CD4-positive, CD25-positive, alpha-beta regulatory T cell (primary cell): Measurements from ENCODE around the gene NIP7. TPM values are rescaled to one million over a fixed set of nuclear protein-coding genes. Genes with fewer than 3 reads are reported as not detected.

ENCODE experiments used
- ATAC-seq, 2 donors: fragments of 150-1000 bp; cut with Tn5 transposase; one replicate each; pipeline ENCODE4 v1.10.0; 2021; ENCODE audit warnings: low read depth in 2 of 2, moderate number of reproducible peaks in 2 of 2, moderate library complexity in 1 of 2
- DNase-seq, 3 donors: peaks; one replicate each; pipeline versions ENCODE4 v3.0.0 to v3.0.0-alpha.2; 2012 to 2022; ENCODE audit warnings: mixed read lengths in 1 of 3
- H3K27ac ChIP-seq: one replicate; pipeline ENCODE4 v1.7.0; 2013; ENCODE audit warnings: mild to moderate bottlenecking, low read length; ENCODE audit not compliant: insufficient read depth, poor library complexity, severe bottlenecking
- H3K27me3 ChIP-seq: one replicate; pipeline ENCODE4 v1.7.0; 2013; ENCODE audit warnings: low read length; ENCODE audit not compliant: control insufficient read depth, insufficient read depth
- H3K36me3 ChIP-seq: one replicate; pipeline ENCODE4 v1.7.0; 2013; ENCODE audit warnings: mild to moderate bottlenecking, low read length, moderate library complexity; ENCODE audit not compliant: control insufficient read depth, insufficient read depth
- H3K4me1 ChIP-seq: 2 replicates; pipeline ENCODE4 v1.7.0; 2013; ENCODE audit warnings: mild to moderate bottlenecking, low read length; ENCODE audit not compliant: insufficient read depth, control insufficient read depth, poor library complexity, severe bottlenecking
- H3K4me3 ChIP-seq: one replicate; pipeline ENCODE4 v1.7.0; 2013; ENCODE audit warnings: low read depth, mild to moderate bottlenecking, low read length, moderate library complexity
- H3K9me3 ChIP-seq, 2 experiments: 1 replicate in 1 of 2; 2 replicates in 1 of 2; pipeline ENCODE4 v1.7.0; 2013; ENCODE audit warnings: low read length in 2 of 2, mild to moderate bottlenecking in 1 of 2, moderate library complexity in 1 of 2; ENCODE audit not compliant: control insufficient read depth in 2 of 2
- H3K27ac Mint-ChIP-seq, 3 donors: one replicate each; pipeline ENCODE4 v1.8.0; 2020 to 2022; ENCODE audit warnings: mild to moderate bottlenecking in 3 of 3, mixed read lengths in 3 of 3, moderate library complexity in 2 of 3
- H3K27me3 Mint-ChIP-seq: one replicate; pipeline ENCODE4 v1.8.0; 2022; ENCODE audit warnings: mild to moderate bottlenecking, mixed read lengths
- H3K36me3 Mint-ChIP-seq: one replicate; pipeline ENCODE4 v1.8.0; 2020; ENCODE audit warnings: mixed read lengths
- H3K4me1 Mint-ChIP-seq, 4 donors: one replicate each; pipeline ENCODE4 v1.8.0; 2020 to 2022; ENCODE audit warnings: mixed read lengths in 4 of 4, mild to moderate bottlenecking in 1 of 4
- H3K4me3 Mint-ChIP-seq, 4 donors: one replicate each; pipeline ENCODE4 v1.8.0; 2020 to 2022; ENCODE audit warnings: mild to moderate bottlenecking in 4 of 4, mixed read lengths in 4 of 4, moderate library complexity in 3 of 4
- H3K9me3 Mint-ChIP-seq, 7 donors: one replicate each; pipeline ENCODE4 v1.8.0; 2020 to 2022; ENCODE audit warnings: mixed read lengths in 7 of 7, mild to moderate bottlenecking in 3 of 7, moderate library complexity in 2 of 7
- polyA plus RNA-seq, 4 donors: library from polyadenylated mRNA; unstranded; fragments of 300-500 nt; fragmentation: Illumina TruSeq; gene quantifications; one replicate each; pipeline ENCODE4 v1.2.3, GENCODE V29; 2021
- total RNA-seq: library from RNA; stranded (reverse); gene quantifications from one replicate; pipeline ENCODE4 v1.2.3, GENCODE V29; 2022

Gene NIP7
- total and polyA plus RNA-seq, 5 donors from 2014 or later: 22.2 to 31.4 (median 24.3) TPM

DNA sequence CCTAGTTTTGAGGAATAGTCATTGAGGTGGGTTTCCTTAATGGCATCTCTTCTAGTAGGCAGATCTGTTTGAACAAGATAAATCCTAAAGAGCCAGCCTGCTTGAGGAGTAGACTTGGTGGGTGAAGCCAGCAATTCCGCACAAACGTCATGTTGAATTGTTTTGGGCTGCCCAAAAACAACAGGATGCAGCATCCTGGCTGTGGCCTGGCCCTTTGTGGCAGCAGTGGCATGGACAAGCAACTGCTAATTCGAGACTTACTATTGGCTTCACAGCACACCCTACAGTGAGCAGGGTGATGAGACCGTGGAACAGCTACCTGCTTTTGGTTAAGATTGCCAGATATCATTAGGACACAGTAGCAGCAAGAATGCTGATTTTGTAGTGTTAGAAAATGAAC lies 37.7 kb upstream of the NIP7 start:
- H3K27me3 ChIP-seq: no peaks in the 10 kb centered on the region
- Mint-ChIP-seq H3K4me3 (no peak overlapping the region), H3K9me3 (no peaks in the 10 kb centered on the region), H3K27ac (no peak overlapping the region), H3K4me1 (peaks cover 0 to 4% (median 0%) of the 10 kb centered on the region in 4 donors), H3K27me3 (no peaks in the 10 kb centered on the region), H3K36me3 (peaks cover 18% of the 10 kb centered on the region)
- H3K9me3 ChIP-seq: no peaks in the 10 kb centered on the region
- ATAC-seq (no peak), DNase-seq (no peak)
- H3K4me1 ChIP-seq: no peaks in the 10 kb centered on the region
- no peak overlapping the region for H3K4me3 ChIP-seq
- H3K27ac ChIP-seq: no peak overlapping the region
- H3K36me3 ChIP-seq: peaks cover 16% of the 10 kb centered on the region

DNA sequence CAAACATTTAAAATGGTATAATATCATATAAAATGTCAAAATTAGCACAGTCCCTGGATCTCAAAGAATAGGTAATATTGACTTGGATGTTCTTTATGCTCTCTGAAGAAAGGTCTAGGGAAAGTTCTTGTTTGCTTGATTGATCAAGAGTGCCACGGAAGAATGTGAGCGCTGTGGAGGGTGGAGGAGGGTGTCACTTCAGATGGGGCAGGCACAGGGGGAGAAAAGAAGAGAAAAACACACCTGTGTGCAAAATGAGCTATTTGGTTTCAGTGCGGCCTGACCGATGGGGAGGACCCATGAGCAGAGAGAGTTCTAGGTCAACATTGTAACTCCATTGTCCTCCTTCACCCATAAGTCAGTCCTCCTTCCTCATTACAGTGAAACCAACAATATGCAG lies 37.3 kb upstream of the NIP7 start:
- Histone ChIP-seq H3K9me3 (no peaks in the 10 kb centered on the region), H3K27me3 (no peaks in the 10 kb centered on the region), H3K4me3 (no peak overlapping the region), H3K27ac (no peak overlapping the region), H3K36me3 (peaks cover 16% of the 10 kb centered on the region), H3K4me1 (no peaks in the 10 kb centered on the region)
- no peak for DNase-seq
- Mint-ChIP-seq H3K9me3 (no peaks in the 10 kb centered on the region), H3K27ac (no peak overlapping the region), H3K36me3 (peaks cover 18% of the 10 kb centered on the region), H3K4me1 (peaks cover 0 to 5% (median 0%) of the 10 kb centered on the region in 4 donors), H3K4me3 (no peak overlapping the region), H3K27me3 (no peaks in the 10 kb centered on the region)
- no peak for ATAC-seq

DNA sequence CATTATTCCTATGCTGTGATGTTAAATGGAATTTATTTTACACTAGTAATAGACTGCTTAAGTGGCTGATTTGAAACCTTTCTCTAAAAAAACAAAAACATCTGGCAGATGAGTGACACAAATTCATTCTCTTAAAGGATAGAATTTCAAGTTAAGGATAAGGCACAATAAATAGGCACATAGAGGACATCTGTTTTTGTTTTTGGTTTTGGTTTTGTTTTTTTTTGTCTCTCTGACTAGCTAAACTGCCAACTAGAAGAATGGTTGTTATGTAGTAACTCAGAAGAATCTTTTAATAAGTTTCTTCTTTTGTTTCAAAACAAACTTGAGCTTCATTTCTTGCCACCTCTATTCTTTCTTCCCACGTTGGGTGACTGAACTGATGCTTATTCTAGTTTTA lies 33.5 kb upstream of the NIP7 start:
- Histone ChIP-seq H3K27ac (no peak overlapping the region), H3K36me3 (peaks cover 5% of the 10 kb centered on the region), H3K4me1 (peaks cover 6% of the 10 kb centered on the region), H3K9me3 (no peaks in the 10 kb centered on the region), H3K27me3 (no peaks in the 10 kb centered on the region), H3K4me3 (no peak overlapping the region)
- peaks cover 14% of the 10 kb centered on the region for H3K36me3 Mint-ChIP-seq
- DNase-seq (no peak), ATAC-seq (no peak)
- H3K27me3 Mint-ChIP-seq: no peaks in the 10 kb centered on the region
- no peak overlapping the region for H3K4me3 Mint-ChIP-seq
- peaks cover 3 to 10% (median 6%) of the 10 kb centered on the region in 4 donors for H3K4me1 Mint-ChIP-seq
- no peaks in the 10 kb centered on the region for H3K9me3 Mint-ChIP-seq
- peak overlapping the region in 1 of 3 donors; percentile 5 for H3K27ac Mint-ChIP-seq

DNA sequence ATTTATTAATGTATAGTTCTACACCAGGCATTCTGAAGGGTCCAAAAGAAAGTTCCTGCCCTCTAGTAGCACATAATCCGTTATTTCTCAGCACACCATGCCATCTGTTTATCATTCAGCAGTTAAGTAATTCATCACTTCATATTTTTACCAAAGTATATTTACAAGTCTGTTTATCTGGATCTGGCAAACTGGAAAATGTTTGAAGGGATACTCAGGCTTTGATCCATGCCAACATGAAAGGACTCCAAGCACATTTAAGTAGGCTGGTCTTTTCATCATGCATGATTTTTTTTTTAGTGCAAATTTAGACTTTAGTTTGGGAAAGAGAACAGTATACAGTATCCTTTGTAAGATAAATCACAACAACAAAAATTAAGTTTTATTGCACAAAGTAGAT lies 32.5 kb upstream of the NIP7 start:
- no peak for DNase-seq
- Histone ChIP-seq H3K27me3 (no peaks in the 10 kb centered on the region), H3K4me3 (no peak overlapping the region), H3K27ac (no peak overlapping the region), H3K4me1 (peaks cover 11% of the 10 kb centered on the region), H3K9me3 (no peaks in the 10 kb centered on the region), H3K36me3 (no peaks in the 10 kb centered on the region)
- peaks cover 10% of the 10 kb centered on the region for H3K36me3 Mint-ChIP-seq
- peaks cover 6 to 13% (median 8%) of the 10 kb centered on the region in 4 donors for H3K4me1 Mint-ChIP-seq
- H3K4me3 Mint-ChIP-seq: peak overlapping the region in 2 of 4 donors; percentile 4 to 17
- no peak for ATAC-seq
- H3K27me3 Mint-ChIP-seq: no peaks in the 10 kb centered on the region
- H3K27ac Mint-ChIP-seq: no peak overlapping the region
- peaks cover 0 to 2% (median 0%) of the 10 kb centered on the region in 7 donors for H3K9me3 Mint-ChIP-seq

DNA sequence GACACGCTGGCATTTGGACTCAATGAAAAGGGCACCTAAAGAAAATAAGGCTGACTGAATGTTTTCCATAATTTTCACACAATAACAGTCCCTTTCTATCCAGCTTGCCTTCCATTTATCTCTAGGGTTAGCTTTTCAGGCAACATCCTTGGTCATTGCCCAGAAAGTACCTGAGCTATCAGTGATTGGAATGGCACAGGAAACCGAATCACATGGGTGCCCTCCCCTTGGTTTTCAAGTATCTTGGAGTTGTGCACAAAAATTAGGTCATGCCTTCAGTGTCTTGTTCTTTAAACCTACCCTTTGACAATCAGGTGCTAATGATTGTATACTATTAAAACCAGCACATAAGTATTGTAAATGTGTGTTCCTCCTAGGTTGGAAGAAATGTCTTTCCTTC lies 31.7 kb upstream of the NIP7 start:
- Histone ChIP-seq H3K4me1 (peaks cover 18% of the 10 kb centered on the region), H3K27me3 (no peaks in the 10 kb centered on the region), H3K9me3 (no peaks in the 10 kb centered on the region), H3K27ac (no peak overlapping the region), H3K36me3 (no peaks in the 10 kb centered on the region), H3K4me3 (no peak overlapping the region)
- Mint-ChIP-seq H3K4me3 (no peak overlapping the region), H3K9me3 (peaks cover 0 to 2% (median 0%) of the 10 kb centered on the region in 7 donors), H3K27ac (no peak overlapping the region), H3K4me1 (peaks cover 8 to 19% (median 10%) of the 10 kb centered on the region in 4 donors), H3K27me3 (no peaks in the 10 kb centered on the region), H3K36me3 (peaks cover 10% of the 10 kb centered on the region)
- ATAC-seq: no peak
- DNase-seq: no peak

DNA sequence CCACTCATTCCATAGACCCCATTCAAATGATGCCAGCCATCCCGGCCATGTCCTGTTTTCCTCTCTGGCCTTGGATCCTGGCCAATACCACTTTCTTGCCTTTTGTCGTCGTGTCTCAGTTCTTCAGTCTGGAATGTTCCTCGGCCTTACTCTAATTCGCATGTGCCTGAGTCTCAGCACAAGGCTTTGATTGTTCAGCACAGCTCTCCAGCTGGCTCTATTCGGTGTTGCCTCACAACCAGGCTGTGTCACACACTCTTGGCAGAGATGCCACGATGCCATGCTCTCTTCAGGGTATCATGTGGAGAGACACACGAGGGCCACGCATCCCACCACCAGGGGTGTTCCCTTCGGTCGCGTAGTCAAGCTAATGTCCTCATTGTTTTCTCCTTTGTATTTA lies 30.3 kb upstream of the NIP7 start:
- Histone ChIP-seq H3K4me3 (no peak overlapping the region), H3K36me3 (peaks cover 4% of the 10 kb centered on the region), H3K4me1 (peaks cover 23% of the 10 kb centered on the region), H3K27ac (no peak overlapping the region), H3K27me3 (no peaks in the 10 kb centered on the region), H3K9me3 (no peaks in the 10 kb centered on the region)
- peak overlapping the region in 1 of 3 donors; percentile 93 for H3K27ac Mint-ChIP-seq
- H3K36me3 Mint-ChIP-seq: peaks cover 7% of the 10 kb centered on the region
- ATAC-seq: no peak
- no peaks in the 10 kb centered on the region for H3K27me3 Mint-ChIP-seq
- peaks cover 0 to 2% (median 0%) of the 10 kb centered on the region in 7 donors for H3K9me3 Mint-ChIP-seq
- DNase-seq: no peak
- H3K4me1 Mint-ChIP-seq: peaks cover 8 to 32% (median 20%) of the 10 kb centered on the region in 4 donors
- peak overlapping the region; percentile 33 to 81 (median 57) for H3K4me3 Mint-ChIP-seq

DNA sequence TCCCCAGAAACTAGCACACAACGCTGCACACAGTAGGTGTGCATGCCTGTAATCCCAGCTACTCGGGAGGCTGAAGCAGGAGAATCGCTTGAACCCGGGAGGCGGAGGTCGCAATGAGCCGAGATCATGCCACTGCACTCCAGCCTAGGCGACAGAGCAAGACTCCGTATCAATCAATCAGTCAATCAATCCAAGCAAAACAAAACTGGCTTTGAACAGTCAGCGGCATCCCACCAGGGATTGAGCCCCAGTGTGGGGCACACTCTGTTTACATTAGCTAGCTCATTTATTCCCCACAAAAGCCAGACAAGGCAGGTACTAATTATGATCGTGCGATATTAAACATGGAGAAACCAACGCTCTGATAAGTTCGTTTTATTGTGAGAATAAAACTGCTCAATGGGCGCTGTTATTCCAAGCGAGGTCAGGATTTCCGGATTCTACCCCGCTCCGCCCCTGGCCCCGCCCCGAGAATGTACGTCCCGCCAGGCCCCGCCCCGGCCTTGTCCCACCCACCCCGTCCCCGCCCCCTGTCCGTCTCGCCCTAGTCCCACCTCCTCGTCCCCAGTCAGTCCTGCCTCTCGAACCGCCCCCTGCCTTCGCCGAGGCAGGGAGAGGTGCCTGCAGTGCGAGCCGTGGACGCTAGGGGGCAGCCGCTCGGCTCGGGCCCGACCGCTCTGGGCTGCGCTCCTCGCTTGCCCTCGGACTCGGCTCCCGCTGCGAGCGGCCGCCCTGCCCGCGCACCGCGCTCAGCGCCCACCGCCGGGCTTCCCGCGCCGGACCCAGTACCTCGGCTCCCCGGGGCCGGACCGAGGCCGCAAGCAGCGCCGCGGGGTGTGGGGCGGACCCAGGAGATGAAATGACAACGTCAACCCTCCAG lies 28.7 kb upstream of the NIP7 start, which contains the start of gene VPS4A:
VPS4A (plus strand) TSS at position 698 of the 880 bp plus-strand sequence; CDS start at position 860, 162 bp downstream.
- ATAC-seq: peak; percentile 98 to 99
- Mint-ChIP-seq H3K27ac (peak within 1 kb of the TSS; percentile 92 to 95 (median 94)), H3K27me3 (no peaks in the 10 kb centered on the region), H3K9me3 (peaks cover 0 to 2% (median 0%) of the 10 kb centered on the region in 7 donors), H3K36me3 (peaks cover 2% of the 10 kb centered on the region), H3K4me1 (peaks cover 8 to 40% (median 22%) of the 10 kb centered on the region in 4 donors), H3K4me3 (peak within 1 kb of the TSS; percentile 94 to 99 (median 98))
- peak; percentile 96 to 97 (median 97) for DNase-seq
- no peaks in the 10 kb centered on the region for H3K27me3 ChIP-seq
- peaks cover 20% of the 10 kb centered on the region for H3K36me3 ChIP-seq
- peak within 1 kb of the TSS; percentile 96 for H3K4me3 ChIP-seq
- peaks cover 23% of the 10 kb centered on the region for H3K4me1 ChIP-seq
- H3K9me3 ChIP-seq: no peaks in the 10 kb centered on the region
- peak within 1 kb of the TSS; percentile 77 for H3K27ac ChIP-seq
